ENCODE results near the gene PTGIS.

DNA sequence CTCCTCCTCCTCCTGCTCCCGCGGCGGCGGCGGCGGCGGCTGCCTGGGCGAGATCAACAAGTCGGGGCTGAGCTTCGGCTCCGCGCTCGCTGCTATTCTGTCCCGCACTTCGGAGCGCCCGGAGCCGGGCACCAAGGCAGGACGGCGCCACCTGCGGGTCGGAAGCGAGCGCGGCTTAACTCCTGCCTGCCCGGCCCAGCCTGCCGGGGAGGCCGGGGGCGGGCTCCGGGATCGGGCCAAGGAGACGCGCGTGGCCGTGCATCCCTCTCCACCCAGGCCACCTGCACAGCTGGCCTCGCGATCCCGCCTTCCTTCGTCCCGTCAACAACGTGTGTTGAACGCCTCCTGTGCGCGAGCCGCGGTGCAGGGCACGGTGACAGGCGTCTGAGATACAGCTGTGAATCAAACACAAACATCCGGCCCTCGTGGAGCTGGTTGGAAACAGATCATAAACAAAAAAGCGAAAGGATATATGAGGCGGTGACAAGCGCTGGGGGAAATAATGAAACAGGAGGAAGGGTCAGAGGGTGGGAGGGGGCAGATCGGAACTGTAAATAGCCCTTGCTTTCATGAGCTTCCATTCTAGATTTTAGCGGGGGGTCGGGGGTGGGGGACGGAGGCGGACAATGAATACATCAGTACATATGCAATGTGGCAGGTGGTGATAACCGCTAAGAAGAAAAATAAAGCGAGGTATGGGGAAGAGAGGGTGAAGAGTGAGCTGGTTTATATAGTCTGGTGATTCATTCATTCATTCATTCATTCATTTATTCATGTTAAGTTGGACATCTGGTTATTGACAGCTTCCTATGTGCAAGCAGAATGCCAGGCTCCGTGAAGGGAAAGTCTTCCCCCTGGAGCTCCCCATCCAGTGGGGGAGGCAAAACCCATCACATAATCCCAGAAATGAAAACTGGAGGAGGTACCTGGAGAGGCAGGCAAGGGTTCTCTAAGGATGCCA, 83.5 kb downstream of the PTGIS start:
- TF ChIP-seq EP300 (IDR thresholded peaks at IDR 0.05) (no peak), POLR2A (IDR thresholded peaks at IDR 0.05) (no peak)
